HEK293 (cell line): ENCODE data around the gene KRTAP12-3.
A peak's percentile ranks its signal among the peaks of the same experiment; 100 is the strongest.
"Not testable (repeated sequence)": the region's sequence is repeated elsewhere in the genome, so short reads cannot be mapped to it uniquely, and the experiment has no call there.

Source experiments
- CTCF ChIA-PET: fragments of 350-600 bp; formaldehyde crosslinking; extraction: SDS; loops from one replicate; lab custom pipeline; 2021; ENCODE audit warnings: antibody characterized with exemption; lab: Yijun Ruan, JAX
- POLR2A ChIA-PET: fragments of 300-600 bp; formaldehyde crosslinking; extraction: SDS; loops from one replicate; lab custom pipeline; 2020; ENCODE audit warnings: antibody characterized with exemption, inconsistent platforms; lab: Yijun Ruan, JAX
- H3K27ac ChIP-seq: fragments of 200-500 bp; sonication (Bioruptor generic); 2 replicates; pipeline ENCODE4 v1.5.1; 2014; ENCODE audit warnings: low read depth, low read length, control low read depth, inconsistent platforms; ENCODE audit errors: extremely low read depth
- H3K36me3 ChIP-seq, 2 experiments: fragments of 200-500 bp in 1 of 2; sonication (Bioruptor generic) in 1 of 2; 1 replicate in 1 of 2; 2 replicates in 1 of 2; pipeline ENCODE4 v1.5.1; 2014 to 2017; ENCODE audit warnings: inconsistent platforms in 2 of 2, low read length in 2 of 2; ENCODE audit not compliant: control insufficient read depth in 2 of 2, insufficient read depth in 1 of 2
- H3K4me1 ChIP-seq: fragments of 200-500 bp; sonication (Bioruptor generic); 2 replicates; pipeline ENCODE4 v1.5.1; 2014; ENCODE audit warnings: mild to moderate bottlenecking, low read length, inconsistent platforms; ENCODE audit not compliant: control insufficient read depth, insufficient read depth
- H3K4me3 ChIP-seq: 2 replicates; pipeline ENCODE4 v1.5.1; 2011; ENCODE audit warnings: low read depth, mild to moderate bottlenecking, control low read depth, low read length, moderate library complexity
- H3K9me3 ChIP-seq: fragments of 200-500 bp; sonication (Bioruptor generic); 2 replicates; pipeline ENCODE4 v1.5.1; 2014; ENCODE audit warnings: low read depth, low read length, inconsistent platforms; ENCODE audit not compliant: control insufficient read depth, insufficient read depth
- EGR2 ChIP-seq: fragments of 450-650 bp; formaldehyde crosslinking; IDR thresholded peaks from 2 replicates; pipeline ENCODE4 v1.5.1; 2016; ENCODE audit warnings: low read depth, missing biosample characterization, missing genetic modification characterization
- PBX3 ChIP-seq: sonication (generic); formaldehyde crosslinking; IDR thresholded peaks from 2 replicates; pipeline ENCODE4 v1.8.1; 2022; ENCODE audit warnings: mild to moderate bottlenecking, moderate library complexity, missing genetic modification reagents
- SETDB1 ChIP-seq: IDR thresholded peaks from one replicate; pipeline ENCODE4 v1.6.1; 2017; ENCODE audit warnings: mild to moderate bottlenecking, low read length, moderate library complexity, mixed read lengths; ENCODE audit not compliant: insufficient read length
- WT1 ChIP-seq: fragments of 450-650 bp; formaldehyde crosslinking; IDR thresholded peaks from 2 replicates; pipeline ENCODE4 v1.5.1; 2016; ENCODE audit warnings: missing biosample characterization, missing genetic modification characterization
- ZNF133 ChIP-seq: fragments of 450-650 bp; formaldehyde crosslinking; IDR thresholded peaks from 2 replicates; pipeline ENCODE4 v1.5.1; 2016; ENCODE audit warnings: missing biosample characterization, missing genetic modification characterization
- ZNF148 ChIP-seq: fragments of 450-650 bp; formaldehyde crosslinking; IDR thresholded peaks from 2 replicates; pipeline ENCODE4 v1.5.0; 2017; ENCODE audit warnings: missing biosample characterization, missing genetic modification characterization, borderline replicate concordance
- ZNF16 ChIP-seq: fragments of 450-650 bp; formaldehyde crosslinking; IDR thresholded peaks from 2 replicates; pipeline ENCODE4 v1.5.1; 2016; ENCODE audit warnings: low read depth, missing biosample characterization, missing genetic modification characterization
- ZNF37A ChIP-seq: fragments of 450-650 bp; IDR thresholded peaks from 2 replicates; pipeline ENCODE4 v1.5.1; 2018; ENCODE audit warnings: missing biosample characterization, missing genetic modification characterization
- ZNF548 ChIP-seq: fragments of 450-650 bp; formaldehyde crosslinking; IDR thresholded peaks from 2 replicates; pipeline ENCODE4 v1.5.1; 2016; ENCODE audit warnings: missing biosample characterization, missing genetic modification characterization
- ZNF585B ChIP-seq: fragments of 450-650 bp; formaldehyde crosslinking; IDR thresholded peaks from 2 replicates; pipeline ENCODE4 v1.5.1; 2016; ENCODE audit warnings: missing biosample characterization, missing genetic modification characterization
- ZNF624 ChIP-seq: fragments of 450-650 bp; formaldehyde crosslinking; IDR thresholded peaks from 2 replicates; pipeline ENCODE4 v1.5.1; 2017; ENCODE audit warnings: missing biosample characterization, missing genetic modification characterization
- ZNF677 ChIP-seq: fragments of 450-650 bp; IDR thresholded peaks from 2 replicates; pipeline ENCODE4 v1.5.0; 2018; ENCODE audit warnings: missing biosample characterization, mild to moderate bottlenecking, missing genetic modification characterization, moderate library complexity
- ZNF707 ChIP-seq: fragments of 450-650 bp; formaldehyde crosslinking; IDR thresholded peaks from 2 replicates; pipeline ENCODE4 v1.5.1; 2016; ENCODE audit warnings: missing biosample characterization, missing genetic modification characterization

KRTAP12-3 gene

GRCh38 chr21:44609193-44609592, 48.5 kb upstream of the KRTAP12-3 start:
- ChIA-PET POLR2A (no interaction called here), CTCF (interaction anchor here (0.6 kb wide), 1 partner anchor 99 kb away, joined by 5 read pairs; no protein-coding TSS in a partner anchor)
- Histone ChIP-seq H3K9me3 (no peaks in the 10 kb centered on the region), H3K4me3 (no peak overlapping the region), H3K4me1 (no peaks in the 10 kb centered on the region), H3K36me3 (no peaks in the 10 kb centered on the region), H3K27ac (no peak overlapping the region)
- TF ChIP-seq SETDB1: peak; percentile 66
- TF ChIP-seq ZNF624 (tag by site-specific recombination): peak; percentile 85; the same call in 1 of the 2 replicates
- TF ChIP-seq ZNF16 (tag by site-specific recombination): no peak

GRCh38 chr21:44610157-44610843, 47.4 kb upstream of the KRTAP12-3 start:
- CTCF ChIA-PET: interaction anchor here (0.6 kb wide), 1 partner anchor 139 kb away, joined by 4 read pairs; no protein-coding TSS in a partner anchor
- H3K4me3 ChIP-seq, H3K4me1 ChIP-seq, H3K36me3 ChIP-seq, H3K27ac ChIP-seq, H3K9me3 ChIP-seq, POLR2A ChIA-PET: not testable (repeated sequence)
- peak; percentile 68 for TF ChIP-seq ZNF585B

GRCh38 chr21:44611551-44611950, 46.2 kb upstream of the KRTAP12-3 start:
- TF ChIP-seq ZNF707 (peak; percentile 94), ZNF677 (tag by site-specific recombination) (no peak), PBX3 (no peak)
- H3K36me3 ChIP-seq: no peaks in the 10 kb centered on the region
- H3K4me3 ChIP-seq: no peak overlapping the region
- no peaks in the 10 kb centered on the region for H3K9me3 ChIP-seq
- H3K27ac ChIP-seq: no peak overlapping the region
- ChIA-PET CTCF (no interaction called here), POLR2A (no interaction called here)
- H3K4me1 ChIP-seq: no peaks in the 10 kb centered on the region

- ChIA-PET CTCF (no interaction called here), POLR2A (no interaction called here)
- Histone ChIP-seq H3K27ac (no peak within 1 kb of the TSS), H3K4me1 (no peaks in the 10 kb centered on the region), H3K9me3 (no peaks in the 10 kb centered on the region), H3K4me3 (no peak within 1 kb of the TSS), H3K36me3 (no peaks in the 10 kb centered on the region)
- no peak for TF ChIP-seq WT1 (tag by site-specific recombination)
- no peak for TF ChIP-seq ZNF133 (tag by site-specific recombination)
- TF ChIP-seq ZNF37A (tag by site-specific recombination): no peak
- no peak for TF ChIP-seq ZNF16 (tag by site-specific recombination)
- no peak for TF ChIP-seq EGR2 (tag by site-specific recombination)
- no peak for TF ChIP-seq ZNF548 (tag by site-specific recombination)
- no peak for TF ChIP-seq ZNF148 (tag by site-specific recombination)
Measured at GRCh38 chr21:44612029-44612486, 45.7 kb upstream of the KRTAP12-3 start, which contains the start of gene KRTAP10-8. KRTAP10-8 (plus strand) TSS chr21:44612079; CDS start chr21:44612101, 22 bp downstream.
